GM19455 (cell line): ENCODE measurements around the gene FAM53A.

Experiments
- ATAC-seq: cut with Tn5 transposase; IDR thresholded peaks from one replicate; pipeline ENCODE4 v1.9.1; 2021; ENCODE audit not compliant: unreplicated experiment

Gene FAM53A, protein sequence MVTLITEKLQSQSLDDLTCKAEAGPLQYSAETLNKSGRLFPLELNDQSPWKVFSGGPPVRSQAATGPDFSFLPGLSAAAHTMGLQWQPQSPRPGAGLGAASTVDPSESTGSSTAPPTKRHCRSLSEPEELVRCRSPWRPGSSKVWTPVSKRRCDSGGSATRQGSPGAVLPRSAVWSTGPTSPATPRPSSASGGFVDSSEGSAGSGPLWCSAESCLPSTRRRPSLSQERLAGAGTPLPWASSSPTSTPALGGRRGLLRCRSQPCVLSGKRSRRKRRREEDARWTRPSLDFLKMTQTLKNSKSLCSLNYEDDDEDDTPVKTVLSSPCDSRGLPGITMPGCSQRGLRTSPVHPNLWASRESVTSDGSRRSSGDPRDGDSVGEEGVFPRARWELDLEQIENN

DNA sequence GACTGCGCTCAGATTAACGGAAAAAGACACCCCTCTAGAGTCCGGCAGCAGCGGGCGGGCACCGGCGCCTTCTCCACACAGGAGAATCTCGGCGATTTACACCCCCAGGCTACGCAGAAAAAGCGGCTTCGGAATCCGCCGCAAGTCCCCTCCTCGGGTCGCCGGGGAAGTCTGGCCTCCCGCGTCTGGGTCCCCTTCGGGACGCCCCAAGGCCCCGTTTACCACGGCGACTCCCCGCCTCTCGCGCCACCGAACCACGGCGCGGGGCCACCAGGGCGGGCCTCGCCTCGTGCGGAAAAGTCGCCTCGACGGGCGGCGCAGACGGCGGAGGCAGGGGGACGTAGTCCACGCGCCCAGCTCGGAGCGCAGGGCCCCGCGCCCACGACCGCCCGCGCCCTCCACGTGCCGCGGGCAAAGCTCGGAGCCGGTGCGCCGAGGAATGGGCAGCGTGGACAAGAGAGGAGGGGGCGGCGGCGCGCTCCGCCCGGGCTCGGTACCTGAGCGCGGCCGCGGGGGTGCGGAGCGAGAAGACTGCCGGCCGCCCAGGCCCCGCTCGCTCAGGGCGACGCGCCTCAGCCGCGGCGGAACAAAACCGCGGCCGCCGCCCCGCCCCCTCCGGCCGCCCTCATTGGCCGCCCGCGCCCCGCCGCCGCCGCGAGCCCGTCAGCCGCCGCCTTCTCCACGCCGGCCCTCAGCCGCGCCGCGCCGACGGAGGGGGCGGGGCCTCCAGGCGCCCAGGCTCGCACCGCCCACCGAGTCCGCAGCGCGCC is at the start of gene FAM53A:
Gene FAM53A, minus strand, starts transcription at position 578 of the 770 bp plus-strand sequence. CDS start 15,572 bp downstream, outside the sequence.
- ATAC-seq, result peak; percentile 88

DNA sequence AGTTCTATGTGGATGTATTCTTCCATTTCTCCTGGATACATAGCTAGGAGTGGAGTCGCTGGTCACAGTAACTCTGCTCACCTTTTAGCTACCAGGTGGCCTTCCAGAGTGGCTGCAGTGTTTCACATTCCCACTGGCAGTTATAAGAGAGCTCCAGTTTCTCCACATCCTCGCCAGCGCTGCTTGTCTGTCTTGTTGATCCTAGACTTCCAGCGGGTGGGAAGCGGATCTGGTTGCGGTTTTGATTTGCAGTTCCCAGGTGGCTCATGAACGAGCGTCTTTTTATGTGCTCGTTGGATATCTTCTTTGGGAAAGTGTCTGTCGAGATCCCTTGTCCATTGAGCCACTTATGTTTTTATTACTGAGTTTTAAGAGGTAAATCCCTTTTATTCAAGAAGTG is 48.8 kb upstream of the FAM53A start:
- ATAC-seq, result no peak

DNA sequence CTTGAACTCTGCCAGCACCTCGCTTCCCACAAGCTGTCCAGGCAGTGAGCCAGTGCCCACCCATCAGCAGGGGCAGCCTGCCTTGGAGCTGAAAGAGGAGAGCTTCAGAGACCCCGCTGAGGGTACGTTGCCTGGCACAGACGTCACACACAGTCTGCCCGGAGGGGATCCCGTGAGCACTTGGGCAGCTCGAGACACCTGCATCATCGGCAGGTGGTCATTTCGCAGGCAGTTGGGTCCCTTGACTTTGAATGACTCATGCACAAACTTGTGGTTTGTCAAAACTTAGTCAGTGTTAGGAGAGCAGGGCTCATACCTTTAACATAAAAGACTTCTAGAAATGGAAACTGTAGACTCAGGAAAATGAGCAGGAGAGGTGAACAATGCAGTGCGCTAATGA is 47.1 kb upstream of the FAM53A start:
- ATAC-seq, result no peak

DNA sequence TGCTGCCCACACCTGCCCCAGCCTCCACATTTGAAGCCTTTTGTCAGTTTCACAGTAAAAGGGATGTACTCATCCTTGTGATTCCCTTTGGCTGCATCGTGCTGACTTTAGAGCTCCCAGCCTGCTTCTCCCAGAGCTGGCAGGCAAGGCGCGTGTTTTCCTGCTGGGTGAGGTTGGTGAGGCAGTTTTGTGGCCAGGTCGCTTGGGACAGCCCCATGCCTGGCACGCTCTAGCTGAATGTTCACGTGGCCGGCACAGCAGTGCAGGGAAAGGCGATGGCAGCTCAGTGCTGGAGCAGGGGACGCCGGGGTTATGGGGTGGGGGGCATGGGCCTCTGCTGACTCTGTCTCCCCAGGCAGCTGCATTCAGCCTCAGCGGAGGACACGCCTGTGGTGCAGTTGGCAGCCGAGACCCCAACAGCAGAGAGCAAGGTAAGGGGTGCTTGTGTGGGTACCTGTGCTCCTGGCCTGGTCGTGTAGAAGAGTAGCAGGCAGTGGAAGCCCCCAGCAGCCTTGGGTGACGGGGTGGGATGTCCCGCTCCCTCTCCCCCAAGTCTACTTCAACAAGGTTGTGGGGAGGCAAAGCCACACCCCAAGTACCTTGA is 46.5 kb upstream of the FAM53A start:
- ATAC-seq, result no peak

DNA sequence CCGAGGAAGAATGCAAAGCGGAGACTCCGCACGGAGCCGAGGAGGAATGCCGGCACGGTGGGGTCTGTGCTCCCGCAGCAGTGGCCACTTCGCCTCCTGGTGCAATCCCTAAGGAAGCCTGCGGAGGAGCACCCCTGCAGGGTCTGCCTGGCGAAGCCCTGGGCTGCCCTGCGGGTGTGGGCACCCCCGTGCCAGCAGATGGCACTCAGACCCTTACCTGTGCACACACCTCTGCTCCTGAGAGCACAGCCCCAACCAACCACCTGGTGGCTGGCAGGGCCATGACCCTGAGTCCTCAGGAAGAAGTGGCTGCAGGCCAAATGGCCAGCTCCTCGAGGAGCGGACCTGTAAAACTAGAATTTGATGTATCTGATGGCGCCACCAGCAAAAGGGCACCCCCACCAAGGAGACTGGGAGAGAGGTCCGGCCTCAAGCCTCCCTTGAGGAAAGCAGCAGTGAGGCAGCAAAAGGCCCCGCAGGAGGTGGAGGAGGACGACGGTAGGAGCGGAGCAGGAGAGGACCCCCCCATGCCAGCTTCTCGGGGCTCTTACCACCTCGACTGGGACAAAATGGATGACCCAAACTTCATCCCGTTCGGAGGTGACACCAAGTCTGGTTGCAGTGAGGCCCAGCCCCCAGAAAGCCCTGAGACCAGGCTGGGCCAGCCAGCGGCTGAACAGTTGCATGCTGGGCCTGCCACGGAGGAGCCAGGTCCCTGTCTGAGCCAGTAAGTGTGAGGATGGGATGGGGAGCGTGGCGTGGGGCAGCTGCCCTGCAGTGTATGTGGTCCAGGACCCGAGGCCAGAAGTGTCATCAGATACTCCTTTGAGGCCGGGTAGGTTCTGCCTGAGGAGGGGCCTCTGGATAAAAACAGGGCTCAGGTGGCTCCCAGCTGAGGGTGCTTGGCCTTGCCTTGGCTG is 44.2 kb upstream of the FAM53A start:
- no peak for ATAC-seq

DNA sequence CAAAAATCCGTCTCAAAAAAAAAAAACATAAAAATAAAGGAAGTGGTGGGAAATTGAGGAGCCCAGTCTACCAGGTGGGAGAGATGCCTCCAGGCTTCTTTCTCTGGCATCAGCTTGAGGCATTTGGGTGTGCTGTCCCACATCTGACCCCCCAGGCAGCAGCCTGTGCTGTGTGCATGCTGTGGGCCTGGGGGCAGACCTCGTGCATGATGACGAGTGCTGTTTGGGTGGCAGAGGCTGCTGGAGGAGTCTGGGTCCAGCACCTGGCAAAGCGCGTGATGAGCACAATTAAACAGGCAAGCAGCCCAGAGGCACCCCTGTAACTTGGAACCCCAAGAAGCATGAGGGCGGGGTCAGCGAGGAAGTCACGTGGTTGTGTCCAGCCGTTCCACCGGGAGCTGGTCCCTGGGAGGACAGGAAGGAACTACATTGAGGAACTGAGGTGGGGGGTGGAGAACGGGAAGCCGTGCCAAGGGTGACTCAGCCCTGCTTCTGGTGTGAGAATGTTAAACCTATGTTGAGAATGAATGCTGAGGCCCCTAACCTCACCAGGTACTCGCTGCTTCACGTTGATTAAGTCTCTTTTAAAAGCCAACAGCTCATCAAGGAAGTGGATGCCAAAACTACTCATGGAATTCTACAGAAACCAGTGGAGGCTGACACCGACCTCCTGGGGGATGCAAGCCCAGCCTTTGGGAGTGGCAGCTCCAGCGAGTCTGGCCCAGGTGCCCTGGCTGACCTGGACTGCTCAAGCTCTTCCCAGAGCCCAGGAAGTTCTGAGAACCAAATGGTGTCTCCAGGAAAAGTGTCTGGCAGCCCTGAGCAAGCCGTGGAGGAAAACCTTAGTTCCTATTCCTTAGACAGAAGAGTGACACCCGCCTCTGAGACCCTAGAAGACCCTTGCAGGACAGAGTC is 43.3 kb upstream of the FAM53A start:
- no peak for ATAC-seq

DNA sequence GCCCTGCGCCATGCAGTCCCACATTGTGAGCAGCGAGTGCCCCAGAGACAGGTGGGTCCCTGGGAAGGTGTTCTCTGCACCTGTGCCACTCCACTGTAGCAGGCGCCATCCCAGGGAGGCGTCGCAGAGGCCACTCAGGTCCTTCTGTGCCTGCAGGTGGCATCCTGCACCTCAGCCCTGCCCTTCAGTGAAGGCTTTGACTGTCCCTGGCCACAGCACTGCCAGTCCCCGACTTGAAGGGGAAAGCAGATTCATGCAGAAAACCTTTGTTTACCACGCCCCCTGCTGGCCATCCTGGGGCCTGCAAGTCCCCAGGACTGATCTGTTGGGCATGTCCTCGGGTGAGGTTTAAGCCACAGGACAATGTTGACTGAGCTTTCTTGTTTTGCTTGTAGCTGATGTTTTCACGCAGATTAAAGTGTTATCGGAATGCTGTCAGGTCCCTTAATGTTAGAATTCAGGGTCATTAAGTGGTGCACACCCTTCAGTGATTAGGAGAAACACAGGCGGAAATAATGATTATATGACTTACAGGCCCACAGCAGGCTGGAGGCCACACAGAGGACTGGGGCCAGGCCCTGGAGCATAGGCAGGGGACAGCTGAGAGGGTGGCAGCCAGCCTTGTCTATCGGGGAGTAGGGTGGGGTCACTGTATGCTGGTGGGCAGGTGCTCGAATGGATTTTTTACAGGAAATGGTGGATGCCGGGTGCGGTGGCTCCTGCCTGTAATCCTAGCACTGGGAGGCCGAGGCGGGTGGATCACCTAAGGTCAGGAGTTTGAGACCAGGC is 42.2 kb upstream of the FAM53A start:
- ATAC-seq, result no peak

DNA sequence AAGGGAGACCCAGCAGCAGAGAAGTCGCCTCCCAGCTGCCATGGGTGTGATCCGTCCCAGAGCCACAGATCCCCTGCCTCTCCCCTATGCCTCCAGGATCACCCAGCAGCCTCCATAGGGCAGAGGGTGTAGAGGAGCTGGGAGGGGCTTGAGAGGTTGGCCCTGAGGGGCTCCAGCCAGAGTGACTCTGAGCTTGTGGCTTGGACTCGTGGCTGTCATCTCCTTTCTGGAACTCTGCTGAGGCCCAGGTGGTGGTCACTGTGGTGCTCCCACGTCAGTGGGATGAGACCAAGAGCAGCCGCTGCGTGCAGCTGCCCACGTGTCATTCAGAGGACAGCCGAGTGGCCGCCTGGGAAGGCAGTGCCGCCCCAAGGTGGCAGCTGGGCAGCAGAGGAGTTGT is 41.4 kb upstream of the FAM53A start:
- ATAC-seq, result no peak

DNA sequence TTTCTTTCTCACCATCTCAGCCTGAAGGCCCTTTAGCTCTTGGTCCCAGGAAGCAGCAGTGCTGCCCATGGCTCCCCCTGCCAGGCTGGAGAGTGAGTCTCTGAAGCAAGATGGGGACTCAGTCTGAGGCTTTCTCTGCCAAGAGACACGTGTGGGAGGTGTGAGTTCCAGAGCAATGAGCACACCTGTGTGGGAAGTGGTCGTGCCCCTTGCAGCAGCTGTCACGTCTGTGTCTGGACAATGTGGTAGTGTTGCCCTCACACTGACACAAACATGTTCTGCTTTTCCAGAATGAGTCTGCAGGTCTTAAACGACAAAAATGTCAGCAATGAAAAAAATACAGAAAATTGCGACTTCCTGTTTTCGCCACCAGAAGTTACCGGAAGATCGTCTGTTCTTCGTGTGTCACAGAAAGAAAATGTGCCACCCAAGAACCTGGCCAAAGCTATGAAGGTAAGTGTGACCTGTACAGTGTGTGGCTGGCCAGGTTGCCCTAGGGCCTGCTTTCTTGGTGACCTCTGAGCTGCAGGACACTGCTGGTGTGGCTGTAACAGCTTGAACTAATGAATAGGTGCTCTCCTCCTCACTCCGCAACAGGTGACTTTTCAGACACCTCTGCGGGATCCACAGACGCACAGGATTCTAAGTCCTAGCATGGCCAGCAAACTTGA is 39.2 kb upstream of the FAM53A start:
- ATAC-seq, result no peak

DNA sequence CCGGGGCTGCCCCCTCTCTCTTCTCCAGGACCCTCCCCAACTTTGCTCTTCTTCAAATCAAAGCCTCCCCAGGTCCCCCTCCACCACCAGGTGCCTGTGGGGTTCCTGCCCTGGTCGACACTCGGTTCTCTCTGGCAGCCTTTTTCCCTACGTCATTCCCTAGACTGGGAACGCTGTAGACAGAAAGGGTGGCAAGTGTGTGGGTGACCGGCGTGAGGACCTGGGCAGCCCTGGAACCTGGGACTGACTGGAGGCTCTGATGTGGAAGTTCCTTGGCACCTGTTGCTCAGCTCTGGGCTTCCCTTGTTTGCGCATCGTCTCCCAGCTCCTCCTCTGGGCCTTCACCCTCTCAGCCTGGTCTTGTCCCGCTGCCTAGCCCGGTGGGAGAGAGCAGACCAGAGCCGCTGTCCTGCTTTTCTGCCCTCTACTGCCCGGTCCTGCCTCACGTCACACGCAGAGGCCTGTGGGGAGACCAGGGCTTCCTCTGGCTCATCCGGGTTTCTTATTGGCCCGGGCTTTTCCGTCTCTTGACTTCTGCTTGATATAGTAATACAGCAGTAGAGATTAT is 38.5 kb upstream of the FAM53A start:
- no peak for ATAC-seq

DNA sequence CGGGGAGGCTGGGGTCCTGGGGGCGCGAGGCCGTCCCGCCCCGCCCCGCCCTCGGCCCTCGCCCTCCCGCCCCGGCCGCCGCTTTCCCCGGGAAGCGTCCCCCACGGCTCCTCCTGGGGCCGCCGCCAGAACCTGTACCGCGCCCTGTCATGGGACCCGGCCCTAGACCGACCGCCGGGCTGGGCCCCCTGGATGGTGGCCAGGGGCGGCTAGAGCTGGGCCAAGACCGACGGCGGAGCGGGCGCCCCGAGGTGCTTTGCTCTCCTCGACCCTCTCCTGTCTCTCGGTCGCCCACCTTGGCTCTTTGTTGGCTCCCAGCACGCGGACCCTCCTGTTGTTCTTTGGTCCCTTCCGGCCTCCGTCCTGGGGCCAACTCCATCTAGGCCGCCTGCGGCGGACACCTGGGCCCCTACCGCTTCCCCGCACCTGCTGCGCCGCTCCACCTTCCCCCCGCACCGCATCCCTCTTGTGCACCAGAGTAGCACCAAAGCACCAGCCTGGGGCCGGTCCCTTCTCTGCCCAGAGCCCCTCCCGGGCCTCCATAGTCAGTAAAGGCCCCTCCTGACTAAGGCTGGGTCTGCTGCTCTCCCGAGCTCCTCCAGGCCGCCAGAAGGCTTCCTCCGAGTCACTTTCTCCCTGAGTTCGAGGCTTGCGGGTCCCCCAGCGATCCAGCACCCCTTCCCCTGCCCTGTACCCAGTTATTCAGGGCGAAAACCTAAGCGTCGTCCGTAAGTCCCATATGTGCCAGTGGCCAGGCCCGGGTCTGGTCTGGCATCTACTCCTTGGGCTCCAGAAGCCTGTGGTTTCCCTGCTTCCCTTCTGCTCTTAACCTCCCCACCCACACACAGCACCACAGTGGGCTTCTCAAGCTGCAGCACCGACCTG is 37.8 kb upstream of the FAM53A start:
- ATAC-seq, result no peak

DNA sequence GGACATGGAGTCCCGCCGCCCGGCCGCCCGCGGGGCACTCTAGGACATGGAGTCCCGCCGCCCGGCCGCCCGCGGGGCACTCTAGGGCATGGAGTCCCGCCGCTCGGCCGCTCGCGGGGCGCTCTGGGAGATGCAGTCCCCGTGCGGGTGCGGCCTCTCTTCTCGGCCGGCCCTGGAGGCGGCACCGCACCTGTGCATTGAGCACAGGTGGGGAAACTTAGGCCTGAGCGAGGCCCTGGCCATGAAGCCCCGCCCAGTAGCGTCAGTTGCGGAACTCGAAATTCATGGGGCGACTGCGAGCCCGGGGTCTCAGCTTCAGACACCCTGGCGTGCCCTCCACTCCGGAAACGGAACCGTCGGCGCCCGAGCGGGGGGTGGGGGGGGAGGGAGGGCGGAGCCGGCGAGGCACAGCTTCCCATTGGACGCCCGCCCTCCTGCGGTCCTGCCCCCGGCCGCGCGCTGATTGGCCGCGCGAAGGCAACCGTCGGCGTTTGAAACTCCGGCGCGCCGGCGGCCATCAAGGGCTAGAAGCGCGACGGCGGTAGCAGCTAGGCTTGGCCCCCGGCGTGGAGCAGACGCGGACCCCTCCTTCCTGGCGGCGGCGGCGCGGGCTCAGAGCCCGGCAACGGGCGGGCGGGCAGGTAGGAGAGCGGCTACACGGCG is 37.0 kb upstream of the FAM53A start, which contains the start of the genes TACC3 and TMEM129:
Gene TACC3, plus strand, starts transcription at position 519 of the 663 bp plus-strand sequence. CDS start 1,901 bp downstream, outside the sequence.
Gene TMEM129, minus strand, starts transcription at position 321 of the 663 bp plus-strand sequence. CDS start 486 bp downstream, outside the sequence.
- peak; percentile 68 for ATAC-seq

DNA sequence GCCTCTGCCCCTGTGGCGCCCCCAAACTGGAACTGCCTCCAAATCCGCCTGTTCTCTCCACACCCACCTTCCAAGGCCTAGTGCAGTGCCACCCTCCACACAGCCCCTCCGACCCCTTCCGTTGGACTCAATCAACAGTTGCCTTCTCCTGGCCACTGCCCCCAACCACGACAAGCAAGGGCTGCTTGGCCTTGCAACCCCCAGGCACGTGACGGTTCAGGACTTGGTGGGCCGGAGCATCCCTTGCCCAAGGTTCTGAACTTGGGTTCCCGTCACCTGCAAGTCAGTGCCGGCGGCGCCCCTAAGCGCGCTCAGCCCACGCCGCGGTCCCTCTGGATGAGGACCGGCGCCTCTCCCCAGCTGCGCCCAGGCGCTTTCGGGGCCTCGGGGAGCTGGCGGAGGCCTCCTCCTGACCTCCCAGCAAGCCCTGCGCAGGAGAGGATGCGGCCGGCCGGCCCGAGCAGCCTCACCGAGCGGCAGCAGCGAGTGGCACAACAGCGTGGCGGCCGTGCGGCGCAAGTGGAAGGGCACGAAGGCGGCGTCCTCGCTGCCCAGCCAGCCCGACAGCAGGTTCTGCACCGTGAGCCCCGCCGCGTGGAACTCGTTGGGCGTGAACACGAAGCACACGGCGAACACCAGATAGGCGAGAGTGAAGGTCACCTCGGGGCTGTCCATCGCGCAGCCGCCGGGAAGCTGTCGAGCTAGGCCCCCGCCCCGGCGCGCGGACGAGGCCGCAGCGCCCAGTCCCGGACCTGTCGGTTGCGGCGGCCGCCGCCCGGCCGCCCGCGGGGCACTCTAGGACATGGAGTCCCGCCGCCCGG is 36.3 kb upstream of the FAM53A start:
- ATAC-seq, result peak; percentile 21

DNA sequence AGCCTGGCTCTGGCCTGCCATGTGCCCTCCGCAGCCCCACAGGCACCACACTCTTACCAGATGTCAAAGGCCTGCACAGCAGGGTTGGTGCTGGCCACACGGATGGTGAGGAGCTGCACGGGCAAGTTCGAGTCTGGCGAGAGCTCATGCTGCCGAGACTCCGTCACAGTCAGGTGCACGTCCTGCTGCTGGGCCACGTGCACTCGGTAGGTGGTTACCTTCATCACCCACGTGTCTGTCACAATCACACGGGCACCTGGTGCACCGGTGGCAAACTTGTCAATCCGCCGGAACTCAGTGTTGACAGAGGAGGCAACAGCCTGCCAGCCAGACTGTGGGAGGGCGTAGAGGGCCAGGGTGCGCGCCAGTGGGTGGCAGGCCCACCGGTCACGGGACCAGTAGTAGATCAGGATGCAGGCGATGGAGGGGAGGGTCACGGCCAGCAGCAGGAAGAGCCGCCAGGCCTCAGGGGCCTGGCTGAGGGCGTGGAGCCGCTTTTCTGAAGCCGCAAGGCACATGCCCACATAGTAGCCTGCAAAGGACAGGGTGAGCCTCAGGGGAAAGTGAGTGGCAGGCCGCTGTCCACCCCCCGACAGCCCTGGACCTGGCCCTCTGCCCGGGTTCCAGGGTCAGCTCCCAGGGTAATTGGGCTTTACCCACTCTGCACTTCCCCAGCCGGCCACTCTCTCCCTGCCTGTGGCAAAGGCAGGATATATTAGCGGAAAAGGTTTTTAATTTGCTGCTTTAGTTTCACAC is 34.2 kb upstream of the FAM53A start:
- ATAC-seq, result no peak
